Gastroesophageal sphincter (tissue), 3 donors: Measurements from ENCODE around the gene CLTB.
A peak's percentile ranks its signal among the peaks of the same experiment; 100 is the strongest.

Source experiments
- CTCF ChIP-seq, 4 experiments: fragments of 200-600 bp in 2 of 4; fragments of 450-650 bp in 2 of 4; sonication (generic) in 1 of 4; IDR thresholded peaks; one replicate each; pipeline ENCODE4 v1.5.1; 2017 to 2019; ENCODE audit warnings: antibody characterized with exemption in 4 of 4, mild to moderate bottlenecking in 2 of 4, moderate library complexity in 2 of 4
- POLR2A ChIP-seq, 2 donors: fragments of 450-650 bp; IDR thresholded peaks; one replicate each; pipeline ENCODE4 v1.6.1; 2017; ENCODE audit warnings: antibody characterized with exemption in 2 of 2, mild to moderate bottlenecking in 2 of 2, moderate library complexity in 1 of 2
- POLR2AphosphoS5 ChIP-seq: sonication (generic); formaldehyde crosslinking; IDR thresholded peaks from one replicate; pipeline ENCODE4 v1.6.1; 2017; ENCODE audit warnings: antibody characterized with exemption

DNA sequence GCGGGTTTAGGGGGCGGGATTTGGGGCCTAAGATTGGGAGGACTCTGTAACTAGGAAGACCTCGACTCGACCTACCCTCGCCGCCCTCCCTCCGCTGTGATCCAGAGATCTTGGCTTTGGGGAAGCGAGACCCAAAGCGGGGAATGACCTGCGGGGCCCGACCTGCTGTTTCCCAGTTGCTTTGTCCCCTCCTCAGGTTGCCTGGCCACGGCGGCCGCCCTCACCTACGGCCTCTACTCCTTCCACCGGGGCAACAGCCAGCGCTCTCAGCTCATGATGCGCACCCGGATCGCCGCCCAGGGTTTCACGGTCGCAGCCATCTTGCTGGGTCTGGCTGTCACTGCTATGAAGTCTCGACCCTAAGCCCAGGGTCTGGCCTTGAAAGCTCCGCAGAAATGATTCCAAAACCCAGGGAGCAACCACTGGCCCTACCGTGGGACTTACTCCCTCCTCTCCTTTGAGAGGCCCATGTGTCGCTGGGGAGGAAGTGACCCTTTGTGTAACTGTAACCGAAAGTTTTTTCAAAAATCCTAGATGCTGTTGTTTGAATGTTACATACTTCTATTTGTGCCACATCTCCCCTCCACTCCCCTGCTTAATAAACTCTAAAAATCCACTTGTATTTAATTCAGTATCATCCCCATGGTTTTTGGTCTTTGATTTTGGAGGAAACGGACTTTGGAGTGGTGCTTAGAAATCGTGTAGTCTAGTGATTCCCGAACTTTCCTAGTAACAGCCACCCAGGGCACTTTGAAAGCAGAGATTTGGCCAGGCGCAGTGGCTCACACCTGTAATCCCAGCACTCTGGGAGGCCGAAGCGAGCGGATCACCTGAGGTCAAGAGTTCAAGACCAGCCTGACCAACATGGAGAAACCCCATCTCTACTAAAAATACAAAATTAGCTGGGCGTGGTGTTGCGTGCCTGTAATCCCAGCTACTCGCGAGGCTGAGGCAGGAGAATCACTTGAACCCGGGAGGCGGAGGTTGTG is 26.9 kb downstream of the CLTB start:
- TF ChIP-seq CTCF (IDR thresholded peaks at IDR 0.05), result no peak
- TF ChIP-seq POLR2A (IDR thresholded peaks at IDR 0.05), result peak; percentile 79 to 81
- TF ChIP-seq POLR2AphosphoS5, result peak; percentile 85
